HG02571 (cell line): ENCODE results near the gene PTPRJ.

Experiments used
- ATAC-seq: cut with Tn5 transposase; IDR thresholded peaks from one replicate; pipeline ENCODE4 v1.9.1; 2021; ENCODE audit warnings: mild to moderate bottlenecking, moderate library complexity; ENCODE audit not compliant: unreplicated experiment

The PTPRJ gene

DNA sequence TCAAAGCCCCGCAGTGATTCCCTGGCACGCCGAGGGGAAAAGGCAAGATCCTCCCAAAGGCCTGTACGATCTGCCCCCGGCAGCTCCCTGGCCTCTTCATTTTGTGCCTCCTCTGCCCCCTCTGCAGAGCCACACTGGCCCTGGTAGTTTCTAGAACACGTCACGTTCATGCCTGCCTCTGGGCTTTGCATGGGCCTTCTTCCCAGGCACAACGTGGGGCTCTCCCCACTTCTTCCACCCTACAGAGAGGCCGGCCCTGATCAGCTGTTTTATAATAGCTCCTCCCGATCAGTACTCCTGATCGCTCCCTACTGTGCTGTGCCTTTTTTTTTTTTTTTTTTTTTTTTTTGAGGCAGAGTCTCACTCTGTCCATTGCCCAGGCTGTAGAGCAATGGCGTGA, 78.4 kb downstream of the PTPRJ start:
- ATAC-seq, result no peak

DNA sequence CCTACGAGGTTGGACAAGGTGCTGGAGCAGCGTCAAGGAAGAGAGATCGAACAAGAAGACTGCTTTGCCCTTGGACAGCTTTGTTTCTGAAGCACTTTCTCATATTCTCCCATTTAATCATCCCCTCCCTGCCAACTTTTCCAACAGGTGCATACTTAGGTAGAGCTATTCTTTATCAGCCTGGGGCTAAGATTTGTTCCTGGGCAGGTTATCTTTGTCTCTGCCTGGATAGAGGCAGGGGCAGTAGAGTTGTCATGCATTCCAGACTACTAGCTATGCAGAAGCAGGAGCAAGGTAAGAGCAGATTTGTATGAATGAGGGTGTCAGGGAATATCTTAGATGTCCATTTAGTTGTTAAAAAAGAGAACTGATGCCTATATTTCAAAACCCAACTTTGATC, 82.3 kb downstream of the PTPRJ start:
- no peak for ATAC-seq

DNA sequence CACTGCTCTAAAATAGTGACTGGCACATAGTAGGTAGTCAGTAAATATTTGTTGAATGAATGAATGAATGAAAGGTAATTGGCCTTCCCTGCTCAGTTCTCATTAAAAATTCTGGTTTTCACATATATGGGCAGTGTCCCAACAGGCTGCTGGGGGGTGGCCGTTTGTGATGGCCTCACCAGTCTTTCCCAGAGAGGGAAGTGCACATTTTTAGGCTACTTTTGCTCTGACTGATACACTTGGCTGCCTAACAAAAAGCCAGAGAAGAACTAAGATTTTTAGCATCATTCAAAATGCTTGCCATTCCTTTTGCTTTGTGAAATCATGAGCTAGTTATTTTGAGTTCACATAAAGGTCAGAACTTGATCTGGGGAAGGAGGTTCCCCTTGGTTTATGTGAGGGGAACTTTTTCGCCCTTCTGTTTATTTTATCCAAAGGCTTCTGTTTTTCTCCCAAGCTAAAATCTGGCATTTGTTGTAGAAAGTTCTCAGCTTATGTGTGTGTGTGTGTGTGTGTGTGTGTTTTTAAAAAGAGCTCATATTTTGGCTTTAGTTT, 83.1 kb downstream of the PTPRJ start:
- ATAC-seq, result no peak

DNA sequence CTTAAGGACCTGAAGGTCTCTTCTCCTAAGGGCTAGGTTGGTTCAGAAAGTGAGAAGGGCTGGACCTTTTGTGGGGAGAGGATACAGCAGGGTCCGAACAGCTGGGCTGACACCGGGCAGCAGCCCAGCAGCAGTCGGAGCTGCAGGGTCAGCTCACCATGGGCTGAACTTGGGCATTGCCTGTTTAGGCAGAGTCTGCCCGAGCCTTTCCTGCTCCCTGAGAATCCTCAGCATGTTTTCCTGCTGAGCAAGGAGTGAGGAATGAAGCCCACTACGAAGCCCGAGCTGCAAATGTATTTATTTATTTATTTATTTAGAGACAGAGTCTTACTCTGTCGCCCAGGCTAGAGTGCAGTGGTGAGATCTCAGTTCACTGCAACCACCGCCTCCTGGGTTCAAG, 83.9 kb downstream of the PTPRJ start:
- no peak for ATAC-seq

DNA sequence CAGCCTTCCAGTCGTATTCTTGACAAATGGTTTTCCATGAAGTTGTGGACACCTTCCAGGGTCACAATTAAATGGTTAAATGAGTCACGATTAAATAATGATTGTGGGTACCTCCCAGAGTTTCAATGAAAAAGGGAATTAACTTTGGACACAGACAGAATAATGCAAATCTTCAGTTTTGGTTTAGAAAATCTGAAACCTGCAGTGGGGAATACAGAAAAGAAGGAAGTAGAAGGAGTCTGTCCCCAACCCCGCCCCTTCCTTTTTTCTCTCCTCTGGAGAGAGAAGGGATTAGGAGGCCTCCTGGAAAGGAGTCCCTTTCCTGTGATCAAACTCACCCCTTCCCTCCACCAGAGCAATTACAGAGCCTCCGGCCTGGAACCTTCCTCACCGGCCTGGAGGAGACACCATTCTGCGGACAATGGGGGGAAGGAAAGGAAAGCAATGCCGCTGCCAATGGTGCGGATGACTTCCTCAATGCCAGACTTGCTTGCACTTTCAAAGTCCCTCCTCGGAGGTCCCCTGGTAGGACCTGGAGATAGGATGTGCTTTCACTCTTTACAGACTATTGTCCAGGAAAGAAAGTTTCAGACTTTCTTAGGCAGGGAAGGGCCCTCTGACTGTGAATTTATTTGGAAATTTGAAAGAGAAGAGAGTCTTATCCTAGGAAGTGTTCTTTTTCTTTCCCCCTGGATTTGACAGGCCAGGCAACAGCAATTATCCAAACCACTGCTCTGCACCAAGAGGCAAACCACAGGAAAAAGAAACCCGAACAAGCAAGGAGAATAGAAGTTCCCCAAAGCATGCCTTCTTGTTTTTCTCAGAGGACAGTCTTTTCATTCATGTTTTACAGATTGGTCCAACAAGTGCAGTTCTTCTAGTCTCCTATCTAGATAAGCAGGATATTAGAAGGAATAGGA, 86.8 kb downstream of the PTPRJ start:
- no peak for ATAC-seq

DNA sequence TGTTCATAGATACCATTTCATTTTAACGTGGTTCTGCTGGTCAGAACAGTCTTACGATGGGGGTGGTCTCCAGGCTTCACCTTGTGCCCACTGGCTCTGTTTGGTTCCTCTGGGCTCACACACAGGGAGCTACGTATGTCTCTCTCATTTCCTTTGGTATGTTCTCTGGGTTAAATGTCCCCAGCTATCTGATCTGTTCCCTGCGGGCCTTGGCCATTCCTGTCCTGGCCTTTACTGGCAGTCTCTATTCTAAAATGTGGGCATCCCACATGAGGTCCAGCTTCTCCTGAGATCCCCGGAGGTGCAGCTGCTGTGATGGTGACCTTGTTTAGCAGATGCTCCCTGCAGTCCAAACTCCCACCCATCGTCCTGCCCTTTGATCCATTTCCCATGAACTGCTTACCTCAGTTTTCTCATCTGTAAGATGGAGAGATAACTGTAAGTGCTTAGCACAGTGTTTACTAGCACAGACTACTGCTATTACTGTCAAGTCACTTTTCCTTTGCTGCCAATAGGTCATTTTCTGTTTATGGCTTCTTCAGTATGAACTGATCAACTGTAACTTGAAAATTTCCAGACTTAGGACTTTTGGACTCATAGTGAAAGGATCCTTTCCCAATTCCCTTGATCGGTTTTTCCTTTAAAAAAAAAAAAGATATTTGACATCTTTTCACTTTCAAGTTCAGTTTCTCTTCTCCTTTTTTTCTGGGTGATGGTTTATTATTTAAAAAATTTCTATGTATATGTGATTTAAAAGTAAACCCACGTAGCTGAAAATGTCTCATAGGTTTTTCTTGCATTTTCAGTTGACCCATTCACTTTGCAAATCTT, 92.9 kb downstream of the PTPRJ start:
- ATAC-seq, result no peak

DNA sequence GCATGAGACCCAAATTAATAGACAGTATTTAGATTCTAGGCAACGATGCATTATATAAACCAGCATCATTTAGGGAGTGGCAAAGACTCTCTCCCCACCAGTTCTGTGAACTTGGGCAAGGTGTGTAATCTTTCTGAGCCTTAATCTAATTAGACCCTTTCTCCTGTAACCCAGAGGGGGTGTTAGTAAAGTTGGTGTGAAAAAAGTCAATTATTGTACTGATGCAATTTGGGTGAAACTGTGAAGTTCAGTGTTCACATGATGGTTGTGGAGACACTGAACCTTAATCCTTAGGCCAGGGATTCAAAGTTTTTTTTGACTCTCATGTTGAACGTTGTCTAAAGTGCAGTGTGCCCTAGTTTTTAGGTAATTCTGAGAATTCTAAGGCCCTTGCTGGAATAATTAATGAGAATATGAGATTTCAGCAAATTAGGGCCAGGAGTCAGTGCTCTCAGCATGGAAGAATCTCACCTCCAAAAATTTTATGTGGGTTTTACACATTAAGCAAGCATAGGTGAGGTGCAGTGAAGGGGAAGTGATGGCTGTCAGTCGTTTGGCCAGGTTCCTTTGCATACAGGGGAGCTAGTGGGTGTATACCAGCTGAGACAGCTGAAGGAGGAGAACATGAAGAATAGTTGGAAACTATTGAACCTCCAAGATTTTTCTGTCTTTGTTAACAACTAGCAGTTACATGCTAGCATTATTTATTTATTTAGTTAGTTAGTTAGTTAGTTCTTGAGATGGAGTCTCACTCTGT, 94.2 kb downstream of the PTPRJ start:
- no peak for ATAC-seq

DNA sequence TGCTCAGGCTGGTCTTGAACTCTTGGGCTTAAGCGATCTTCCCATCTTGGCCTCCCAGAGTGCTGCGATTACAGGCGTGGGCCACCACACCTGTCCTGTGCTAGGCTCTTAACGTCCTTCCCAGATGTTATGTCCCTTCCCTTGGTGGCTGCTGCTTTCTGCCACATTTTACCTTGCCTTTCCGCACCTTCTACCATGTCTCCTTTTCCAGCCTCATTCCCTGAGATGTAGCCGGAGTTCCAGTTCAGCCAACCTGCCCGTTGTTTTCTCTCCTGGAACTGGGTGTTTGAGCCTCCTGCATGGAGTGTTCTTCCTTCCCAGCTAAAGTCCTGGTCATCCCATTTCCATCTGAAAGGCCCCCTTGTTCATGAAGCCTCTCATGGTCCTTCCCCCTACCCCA, 95.3 kb downstream of the PTPRJ start:
- no peak for ATAC-seq

DNA sequence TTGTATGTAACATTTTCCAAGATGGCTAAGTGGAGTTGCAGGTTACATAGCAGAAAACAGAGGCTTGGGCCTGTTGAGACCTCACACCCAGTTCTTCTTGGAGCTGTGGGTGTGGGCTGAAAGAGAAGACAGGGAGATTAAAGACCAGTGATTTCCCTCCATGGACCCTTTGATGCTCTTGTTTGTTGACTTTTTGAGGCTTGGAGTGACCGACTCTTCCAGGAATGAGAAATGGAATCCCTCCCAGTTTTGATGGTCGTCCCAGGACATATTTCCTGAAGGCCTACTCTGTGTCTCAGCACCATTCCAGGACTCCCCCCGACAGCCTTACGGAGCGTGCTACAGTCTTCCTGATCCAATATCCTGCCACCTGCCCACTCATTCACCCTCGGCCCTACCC, 96.9 kb downstream of the PTPRJ start:
- ATAC-seq, result no peak

DNA sequence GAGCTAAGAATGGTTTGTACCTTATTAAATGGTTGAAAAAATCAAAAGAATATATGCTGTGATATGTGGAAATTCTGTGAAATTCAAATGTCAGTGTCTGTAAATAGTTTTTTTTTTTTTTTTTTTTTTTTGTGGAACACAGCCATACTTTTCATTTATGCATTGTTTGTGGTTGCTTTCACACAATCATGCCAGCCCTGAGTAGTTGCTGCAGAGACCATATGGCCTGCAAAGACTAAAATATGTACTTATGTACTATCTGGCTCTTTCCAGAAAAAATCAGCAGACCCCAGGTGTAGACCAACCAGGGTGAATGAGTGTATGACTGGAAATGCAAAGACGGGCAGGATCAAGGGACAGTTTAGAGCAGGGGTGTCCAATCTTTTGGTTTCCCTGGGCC, 98.3 kb downstream of the PTPRJ start:
- ATAC-seq, result no peak

DNA sequence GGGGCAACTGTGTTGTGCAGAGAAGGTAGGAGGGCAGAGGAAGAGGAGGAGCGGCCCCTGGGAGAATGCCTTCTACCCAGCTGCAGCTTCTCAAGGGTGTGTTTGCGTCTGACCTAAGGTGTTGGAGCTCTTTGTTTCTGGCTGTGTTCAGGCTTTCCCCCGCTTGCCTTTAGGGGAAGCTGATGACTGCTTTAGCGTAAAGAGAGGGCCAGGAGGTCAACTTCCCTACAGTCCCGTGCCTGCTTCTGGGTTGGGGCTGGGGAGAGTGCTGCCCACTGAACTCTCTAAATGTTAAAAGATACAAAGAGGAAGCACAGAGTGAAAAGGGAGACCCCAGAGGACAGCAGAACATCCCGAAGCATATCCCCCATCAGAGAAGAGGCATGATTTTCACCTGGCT, 99.2 kb downstream of the PTPRJ start:
- no peak for ATAC-seq

DNA sequence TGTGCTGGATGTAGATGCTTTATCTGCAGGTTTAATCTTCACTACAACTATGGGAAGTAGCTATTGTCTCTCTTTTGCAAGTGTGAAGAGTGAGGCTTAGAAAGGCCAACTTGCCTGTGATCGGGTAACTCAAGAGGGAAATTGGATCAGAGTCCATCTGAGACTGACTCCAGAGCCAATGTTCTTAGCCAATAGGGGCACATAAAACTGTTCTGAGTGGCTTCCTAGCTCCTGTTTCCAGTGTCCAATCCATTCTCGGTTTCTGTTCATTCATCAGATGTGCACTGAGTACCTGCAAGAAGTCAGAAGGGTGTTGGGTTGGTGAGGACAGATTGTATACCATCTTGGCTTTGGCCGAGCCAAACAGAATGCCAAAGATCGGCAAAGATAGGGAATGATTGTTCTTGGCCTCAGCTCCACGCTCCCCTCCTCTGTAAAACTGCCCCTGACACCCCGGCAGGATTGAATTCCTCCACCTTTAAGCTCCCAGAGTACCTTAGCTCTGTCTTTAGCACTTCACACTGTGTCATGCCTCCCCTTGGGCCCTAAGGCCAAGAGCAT, 100.0 kb downstream of the PTPRJ start:
- no peak for ATAC-seq

DNA sequence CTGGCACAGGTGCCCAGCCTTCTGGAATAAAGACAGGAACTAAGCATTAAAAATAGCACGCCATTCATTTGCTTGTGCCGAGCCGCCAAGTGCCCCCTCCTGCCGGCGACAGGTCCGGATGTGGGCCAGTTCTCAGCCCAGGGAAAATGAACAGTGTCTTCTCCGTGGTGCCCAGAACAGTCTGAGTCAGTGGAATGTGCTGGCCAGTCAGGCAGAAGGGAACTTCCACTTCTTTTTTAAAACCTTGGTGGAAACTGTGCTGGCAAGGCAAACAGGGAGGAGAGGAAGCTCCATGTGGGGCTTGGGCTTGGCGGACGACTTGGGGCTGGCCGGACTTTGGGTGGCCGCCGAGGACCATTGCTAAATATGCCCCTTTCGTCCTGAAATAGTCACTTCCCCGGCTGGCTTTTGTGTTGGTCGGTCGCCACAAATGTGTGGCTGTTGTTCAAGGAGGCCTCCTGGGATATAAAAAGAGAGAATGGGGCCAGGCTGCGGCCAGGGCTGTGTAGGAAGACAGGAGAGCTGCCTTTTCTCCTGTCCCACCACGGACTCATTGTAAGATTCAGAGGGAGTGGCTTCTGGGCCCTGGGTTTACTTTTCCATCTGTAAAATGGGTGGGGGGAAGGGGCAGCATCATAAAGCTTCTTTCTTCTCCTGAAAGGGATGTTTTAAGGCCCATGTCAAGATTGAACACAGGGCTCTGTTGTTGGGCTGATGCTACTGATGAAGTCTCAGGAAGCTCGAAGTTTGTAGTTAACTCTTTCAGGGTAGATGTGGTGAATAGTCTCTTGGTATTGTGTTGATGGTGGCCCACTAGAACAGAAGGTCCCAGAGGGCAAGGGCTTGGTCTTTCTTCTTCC, 101.0 kb downstream of the PTPRJ start:
- ATAC-seq, result no peak

DNA sequence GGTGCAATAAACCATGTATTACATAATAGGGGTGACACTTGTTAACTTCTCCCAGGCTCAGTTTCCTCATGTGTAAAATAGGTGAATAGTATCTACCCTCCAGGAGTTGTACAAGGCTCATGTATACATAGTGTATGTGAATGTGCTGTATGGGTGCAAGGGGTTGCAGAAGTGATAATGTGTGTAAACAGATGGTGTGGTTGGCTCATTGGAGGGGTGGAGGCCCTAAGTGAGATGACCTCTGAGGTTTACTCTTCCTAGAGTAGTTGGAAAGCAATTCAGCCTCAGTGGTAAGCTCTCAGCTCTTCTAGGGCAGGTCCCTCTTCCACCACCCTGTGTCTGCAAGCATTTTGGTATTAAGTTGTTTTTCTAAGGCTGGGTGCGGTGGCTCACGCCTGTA, 102.4 kb downstream of the PTPRJ start:
- no peak for ATAC-seq

DNA sequence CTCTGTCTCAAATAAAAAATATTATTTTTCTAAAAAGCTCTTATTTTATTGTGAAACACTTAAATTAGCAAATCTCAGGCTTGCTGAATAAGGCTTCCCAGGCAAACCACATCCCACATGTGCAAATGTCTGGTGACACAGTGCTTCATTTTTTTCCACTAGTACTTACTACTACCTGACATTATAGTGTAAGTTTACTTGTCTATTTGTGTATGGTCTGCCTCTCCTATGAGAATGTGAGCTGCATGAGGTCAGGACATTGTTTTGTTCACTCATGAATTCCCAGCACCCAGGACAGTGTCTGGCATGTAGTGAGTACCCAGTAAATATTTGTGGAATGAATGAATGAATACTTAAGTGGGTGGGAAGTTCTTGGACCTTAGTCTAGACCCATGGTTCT, 103.1 kb downstream of the PTPRJ start:
- ATAC-seq, result no peak

DNA sequence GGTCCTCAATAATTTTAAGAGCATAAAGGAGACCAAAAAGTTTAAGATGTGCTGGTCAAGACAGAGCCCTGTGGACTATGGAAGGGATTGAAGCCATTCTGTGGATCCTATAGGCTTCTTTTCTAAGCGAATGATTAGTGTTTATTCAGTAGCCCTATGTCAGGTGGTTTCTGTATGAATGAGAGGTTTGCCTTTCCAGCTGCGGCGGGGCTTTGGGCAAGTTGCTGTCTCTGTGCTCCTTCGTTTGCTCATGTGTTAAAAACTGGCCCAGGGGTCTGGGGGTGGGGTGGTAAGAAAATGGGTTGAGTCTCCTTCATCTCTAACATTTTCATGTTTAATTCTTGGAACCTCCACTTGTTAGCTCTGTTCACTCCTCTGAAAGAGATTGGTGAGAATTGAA, 105.3 kb downstream of the PTPRJ start:
- ATAC-seq, result no peak

DNA sequence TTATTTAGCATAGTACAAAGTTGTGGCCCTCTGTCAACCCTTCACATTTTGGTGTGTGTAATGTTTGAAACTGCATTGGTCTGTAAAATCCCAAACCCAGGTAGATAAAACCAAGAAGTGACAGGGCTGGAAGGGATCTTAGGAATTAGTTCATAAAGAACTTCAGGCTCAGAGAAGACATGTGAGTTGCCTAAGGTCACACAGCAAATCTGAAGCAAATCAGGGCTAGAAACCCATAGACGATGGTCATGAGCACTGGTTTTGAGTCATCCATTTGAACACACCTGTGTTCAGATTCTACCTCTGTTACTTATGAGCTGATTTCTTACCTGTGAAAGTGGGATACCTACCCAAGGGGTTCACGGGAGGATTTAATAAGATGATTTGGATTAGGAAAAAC, 107.1 kb downstream of the PTPRJ start:
- no peak for ATAC-seq

DNA sequence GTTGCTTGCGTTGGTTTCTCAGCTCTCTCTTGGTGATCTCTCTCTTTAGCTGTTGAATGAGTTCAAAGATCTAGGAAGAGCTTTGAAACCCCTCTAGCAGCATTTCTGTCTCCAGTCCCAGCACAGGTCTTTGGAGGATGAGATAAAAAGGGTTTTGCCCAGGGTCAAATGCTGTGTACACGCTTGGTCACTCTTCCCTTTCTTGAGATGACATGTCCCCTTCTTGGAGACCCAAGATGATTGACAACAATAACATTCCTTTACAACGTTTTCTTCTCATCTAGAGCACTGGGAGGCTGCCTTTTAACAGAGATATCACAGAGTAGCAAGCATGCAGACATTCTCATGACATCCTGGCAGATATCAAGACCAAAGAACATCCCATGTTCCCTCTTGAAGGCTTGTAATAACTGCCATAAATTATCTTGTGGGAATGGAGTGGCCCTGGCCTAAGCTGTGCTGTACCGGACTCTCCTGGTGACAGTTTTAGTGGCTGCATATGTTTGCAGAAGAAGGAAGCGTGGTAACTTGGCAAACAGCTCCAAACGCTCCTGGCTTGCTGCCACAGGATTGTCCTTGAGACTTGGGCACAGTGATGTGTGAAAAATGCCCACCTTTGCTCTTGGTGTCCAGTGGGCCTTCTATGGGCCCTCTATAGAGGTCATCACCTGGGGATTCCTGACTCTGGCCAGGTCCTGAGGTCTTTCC, 107.8 kb downstream of the PTPRJ start:
- no peak for ATAC-seq

DNA sequence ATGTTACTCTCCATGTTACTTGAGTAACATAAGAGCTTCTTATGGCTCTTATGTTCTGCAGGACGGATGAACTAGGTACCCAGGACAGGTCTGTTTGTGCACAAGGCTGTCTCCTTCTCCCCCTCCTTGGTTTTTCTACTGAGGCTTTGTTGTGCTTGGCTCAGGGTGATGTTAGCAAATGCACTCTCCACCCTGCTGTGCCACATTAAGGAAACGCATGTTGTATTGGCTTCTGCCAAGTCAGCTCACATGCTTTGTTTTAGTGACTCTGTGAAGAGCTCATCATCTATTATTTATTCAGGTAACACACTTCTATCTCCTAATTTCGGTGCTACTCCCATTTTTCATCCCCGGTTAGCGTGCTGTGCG, 108.3 kb downstream of the PTPRJ start:
- ATAC-seq, result no peak
